Smooth muscle cell (in vitro differentiated cells): ENCODE data around the gene IGF2R. TPM values are rescaled to one million over a fixed set of nuclear protein-coding genes. Genes with fewer than 3 reads are reported as not detected.

Source experiments
- DNase-seq: peaks from one replicate; lab custom pipeline; 2025; ENCODE audit not compliant: unreplicated experiment; lab: John Stamatoyannopoulos, UW
- H2AFZ ChIP-seq: fragments of 200-600 bp; sonication (generic); 2 replicates; pipeline ENCODE4 v1.6.0; 2016; ENCODE audit warnings: antibody characterized with exemption, low read depth, mild to moderate bottlenecking
- H3F3A ChIP-seq: fragments of 200-600 bp; sonication (generic); 2 replicates; pipeline ENCODE4 v1.6.0; 2017; ENCODE audit warnings: antibody characterized with exemption, low read depth
- H3K27ac ChIP-seq: fragments of 200-600 bp; sonication (generic); 2 replicates; pipeline ENCODE4 v1.5.1; 2016; ENCODE audit warnings: low read depth, mild to moderate bottlenecking
- H3K27me3 ChIP-seq: fragments of 200-600 bp; sonication (generic); 2 replicates; pipeline ENCODE4 v1.6.1; 2016; ENCODE audit warnings: low read depth, mild to moderate bottlenecking
- H3K36me3 ChIP-seq: fragments of 200-600 bp; sonication (generic); 2 replicates; pipeline ENCODE4 v1.5.1; 2016; ENCODE audit warnings: low read depth
- H3K4me1 ChIP-seq: fragments of 200-600 bp; sonication (generic); 2 replicates; pipeline ENCODE4 v1.5.1; 2016; ENCODE audit warnings: low read depth
- H3K4me2 ChIP-seq: fragments of 200-600 bp; sonication (generic); 2 replicates; pipeline ENCODE4 v1.6.0; 2016; ENCODE audit warnings: mild to moderate bottlenecking
- H3K4me3 ChIP-seq: fragments of 200-600 bp; sonication (generic); 2 replicates; pipeline ENCODE4 v1.5.1; 2016; ENCODE audit warnings: mild to moderate bottlenecking
- H3K79me2 ChIP-seq: fragments of 200-600 bp; sonication (generic); 2 replicates; pipeline ENCODE4 v1.6.0; 2016; ENCODE audit warnings: low read depth, mild to moderate bottlenecking
- H3K9ac ChIP-seq: fragments of 200-600 bp; sonication (generic); 2 replicates; pipeline ENCODE4 v1.6.0; 2016; ENCODE audit warnings: low read depth
- H3K9me3 ChIP-seq: fragments of 200-600 bp; sonication (generic); replicated peaks from 2 replicates; pipeline ENCODE4 v1.5.1; 2016; ENCODE audit warnings: low read depth
- H4K20me1 ChIP-seq: fragments of 200-600 bp; sonication (generic); 2 replicates; pipeline ENCODE4 v1.6.0; 2016; ENCODE audit warnings: low read depth
- CTCF ChIP-seq: fragments of 200-600 bp; sonication (generic); IDR thresholded peaks from 2 replicates; pipeline ENCODE4 v1.5.1; 2017; ENCODE audit warnings: borderline replicate concordance, mild to moderate bottlenecking, antibody characterized with exemption; ENCODE audit not compliant: insufficient read depth, poor library complexity, severe bottlenecking
- WGBS: methylation state at CpG from one replicate; pipeline ENCODE4 v1.1.7; 2016; ENCODE audit warnings: low lambda C conversion rate; 5-methylcytosine and 5-hydroxymethylcytosine counted together
- polyA plus RNA-seq: library from polyadenylated mRNA; unstranded; fragments of >200 nt; fragmentation: Nextera tagmentation; extraction: Ambion mirVana; gene quantifications from 2 replicates; pipeline ENCODE4 v1.2.1, GENCODE V29; 2016
- total RNA-seq: library from RNA; depleted of rRNA; stranded (reverse); fragments of >200 nt; gene quantifications from 2 replicates; pipeline ENCODE4 v1.2.3, GENCODE V29; 2014

The IGF2R gene
- total and polyA plus RNA-seq, 2 experiments from 2014 or later, result 44.7 to 77.4 TPM

DNA sequence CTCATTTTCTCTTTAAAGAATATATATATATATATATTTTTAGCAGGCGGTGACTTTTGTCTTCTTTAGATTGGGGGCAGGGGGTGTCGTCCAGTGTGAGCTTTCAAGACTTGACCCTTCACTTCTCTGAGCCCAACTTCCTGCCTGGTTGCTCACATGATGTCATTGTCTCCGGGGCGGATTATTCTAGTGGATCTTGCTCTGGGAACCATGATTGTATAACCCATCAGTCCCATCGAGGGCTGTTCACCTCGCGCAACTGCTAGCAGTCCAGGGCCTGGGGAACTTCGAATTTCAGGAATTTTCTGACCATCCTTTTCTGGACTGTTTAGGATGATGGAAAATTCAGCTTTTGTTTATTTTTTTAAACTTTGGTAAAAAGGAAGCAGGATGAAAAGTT is 1.0 kb downstream of the IGF2R start:
- Histone ChIP-seq H3K4me3 (peak overlapping the region; percentile 97), H3K27me3 (peaks cover 10% of the 10 kb centered on the region), H3K9ac (peak overlapping the region; percentile 91), H3F3A (no peaks in the 10 kb centered on the region), H3K79me2 (peaks cover 58% of the 10 kb centered on the region), H3K27ac (peak overlapping the region; percentile 84), H3K36me3 (no peaks in the 10 kb centered on the region), H2AFZ (peak overlapping the region; percentile 92), H3K4me2 (peak overlapping the region; percentile 90), H3K4me1 (peaks cover 10% of the 10 kb centered on the region), H3K9me3 (no peaks in the 10 kb centered on the region), H4K20me1 (peaks cover 48% of the 10 kb centered on the region)
- DNase-seq, result no peak
- WGBS, result 4% methylated on average over 8 of the region's 8 CpGs
- no peak for TF ChIP-seq CTCF

- DNase-seq, result no peak
- H3K4me1 ChIP-seq, result peaks cover 10% of the 10 kb centered on the region
- peaks cover 54% of the 10 kb centered on the region for H4K20me1 ChIP-seq
- H3K27ac ChIP-seq, result peak overlapping the region; percentile 84
- no peak overlapping the region for H2AFZ ChIP-seq
- H3K9ac ChIP-seq, result peak overlapping the region; percentile 91
- no peak for TF ChIP-seq CTCF
- peaks cover 65% of the 10 kb centered on the region for H3K79me2 ChIP-seq
- no peaks in the 10 kb centered on the region for H3F3A ChIP-seq
- peak overlapping the region; percentile 90 for H3K4me2 ChIP-seq
- no peaks in the 10 kb centered on the region for H3K36me3 ChIP-seq
- peaks cover 3% of the 10 kb centered on the region for H3K27me3 ChIP-seq
- H3K4me3 ChIP-seq, result peak overlapping the region; percentile 97
- 93% methylated on average over 18 of the region's 18 CpGs for WGBS
- H3K9me3 ChIP-seq, result no peaks in the 10 kb centered on the region
These were observed 1.8 kb downstream of the IGF2R start for GRCh38 chr6:159970659-159971063.

GRCh38 chr6:159971341-159972178 is 2.7 kb downstream of the IGF2R start:
- H3K79me2 ChIP-seq, result peaks cover 74% of the 10 kb centered on the region
- H2AFZ ChIP-seq, result no peak overlapping the region
- 94% methylated on average over 12 of the region's 12 CpGs for WGBS
- H4K20me1 ChIP-seq, result peaks cover 63% of the 10 kb centered on the region
- H3K4me2 ChIP-seq, result no peak overlapping the region
- no peaks in the 10 kb centered on the region for H3F3A ChIP-seq
- no peaks in the 10 kb centered on the region for H3K36me3 ChIP-seq
- TF ChIP-seq CTCF, result no peak
- no peaks in the 10 kb centered on the region for H3K27me3 ChIP-seq
- H3K4me1 ChIP-seq, result peaks cover 10% of the 10 kb centered on the region
- H3K9ac ChIP-seq, result no peak overlapping the region
- no peaks in the 10 kb centered on the region for H3K9me3 ChIP-seq
- no peak overlapping the region for H3K4me3 ChIP-seq
- DNase-seq, result no peak
- H3K27ac ChIP-seq, result no peak overlapping the region
